SHP77 (cell line): ENCODE data around the gene ANKS1A.
A peak's percentile ranks its signal among the peaks of the same experiment; 100 is the strongest.
"Not testable (repeated sequence)": the region's sequence is repeated elsewhere in the genome, so short reads cannot be mapped to it uniquely, and the experiment has no call there.

Experiments
- DNase-seq, 2 experiments: peaks; one replicate each; lab custom pipeline; 2025; lab: John Stamatoyannopoulos, UW

The ANKS1A gene

DNA sequence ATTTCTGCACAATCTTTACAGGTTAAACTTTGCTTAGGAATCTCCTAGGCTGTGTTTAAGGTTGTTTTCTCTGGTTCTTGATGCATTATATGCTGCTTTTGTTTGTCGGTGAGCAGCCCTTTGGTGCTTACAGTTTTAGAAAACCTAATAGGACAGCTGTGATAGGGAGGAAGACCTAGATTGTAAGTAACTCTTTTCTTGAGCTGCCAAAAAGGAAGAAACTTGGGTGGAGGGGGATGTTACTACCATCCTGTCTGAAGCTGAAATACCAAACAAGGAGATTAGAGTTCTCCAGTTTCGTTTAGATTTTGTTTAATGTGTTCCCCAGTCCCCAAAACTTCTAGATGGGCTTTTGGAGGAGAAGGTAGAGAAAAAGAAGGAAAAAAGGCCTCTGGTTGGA lies 72.0 kb downstream of the ANKS1A start:
- no peak for DNase-seq

DNA sequence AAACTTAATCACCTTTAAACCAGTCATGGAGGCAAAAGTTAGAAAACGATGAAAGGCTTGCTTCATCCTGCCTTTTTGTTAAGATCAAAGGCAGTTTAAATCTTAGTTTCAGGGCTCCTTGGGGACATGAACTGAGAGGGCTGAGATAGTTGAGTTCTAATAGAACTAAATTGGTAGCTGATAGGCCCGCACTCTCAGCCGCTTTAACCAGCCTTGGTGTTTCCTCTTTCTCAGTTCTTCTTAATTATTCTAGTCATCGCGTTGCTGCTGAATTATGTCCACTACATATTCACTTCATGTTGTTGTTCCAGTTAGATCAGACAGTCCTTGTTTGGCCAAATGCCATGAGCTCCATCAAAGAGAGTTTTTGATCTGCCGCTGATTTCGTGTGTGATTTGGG lies 72.5 kb downstream of the ANKS1A start:
- no peak for DNase-seq

DNA sequence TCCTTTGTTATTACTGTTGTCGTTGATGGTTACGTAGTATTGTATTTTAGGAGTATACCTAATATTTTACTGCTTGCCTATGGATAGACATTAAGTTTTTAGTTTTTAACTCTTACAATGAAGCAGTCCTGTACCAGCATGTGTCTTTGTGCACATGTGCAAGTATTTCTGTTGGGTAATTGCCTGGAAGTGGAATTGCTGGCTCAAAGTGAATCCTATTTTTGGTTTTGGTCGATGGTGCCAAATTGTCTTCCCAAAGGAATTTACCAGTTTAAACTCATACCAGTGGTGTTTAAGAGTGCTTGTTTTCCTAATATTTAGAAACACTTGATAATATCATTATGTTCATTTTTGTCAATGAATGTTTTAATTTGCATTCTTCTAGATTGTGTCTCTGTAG lies 75.5 kb downstream of the ANKS1A start:
- DNase-seq = no peak

DNA sequence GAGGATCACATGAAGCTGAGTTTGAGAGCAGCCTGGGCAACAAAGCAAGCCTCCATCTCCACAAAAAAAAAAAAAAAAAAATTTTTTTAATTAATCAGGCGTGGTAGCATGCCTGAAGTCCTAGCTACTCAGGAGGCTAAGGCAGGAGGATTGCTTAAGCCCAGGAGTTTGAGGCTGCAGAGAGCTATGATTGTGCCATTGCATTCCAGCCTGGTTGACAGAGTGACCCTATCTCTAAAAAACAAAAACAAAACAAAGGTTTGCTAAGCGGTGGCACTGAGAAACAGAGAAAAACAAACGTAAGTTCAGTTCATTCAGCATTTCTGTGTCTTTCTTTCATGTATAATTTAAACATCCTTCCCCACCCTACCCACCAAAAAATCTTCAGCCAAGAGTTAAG lies 78.4 kb downstream of the ANKS1A start:
- no peak for DNase-seq

DNA sequence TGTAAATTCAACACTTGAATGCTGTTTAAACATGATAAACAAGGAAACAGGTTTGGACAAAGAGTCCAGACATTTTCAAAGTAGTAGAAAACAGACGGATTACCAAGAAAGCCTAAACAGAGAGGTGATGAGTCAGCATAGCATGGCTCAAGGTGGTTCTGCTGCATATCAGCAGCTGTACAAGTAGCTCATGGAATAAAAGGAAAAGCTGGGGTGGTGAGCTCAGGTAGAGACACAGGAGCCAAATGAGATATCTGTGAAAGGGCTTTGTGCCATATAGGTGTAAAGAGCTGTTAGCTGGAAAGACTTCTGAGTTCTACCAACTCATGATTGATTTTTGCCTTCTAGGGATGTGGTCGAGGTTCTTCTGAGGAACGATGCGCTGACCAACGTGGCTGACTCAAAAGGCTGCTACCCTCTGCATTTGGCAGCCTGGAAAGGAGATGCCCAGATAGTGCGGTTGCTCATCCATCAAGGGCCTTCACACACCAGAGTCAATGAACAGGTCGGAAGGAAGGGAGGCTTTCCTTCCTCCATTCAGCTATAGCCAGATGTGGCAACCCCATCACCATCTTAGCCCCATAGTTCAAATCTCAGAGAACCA lies 80.7 kb downstream of the ANKS1A start:
- no peak for DNase-seq

DNA sequence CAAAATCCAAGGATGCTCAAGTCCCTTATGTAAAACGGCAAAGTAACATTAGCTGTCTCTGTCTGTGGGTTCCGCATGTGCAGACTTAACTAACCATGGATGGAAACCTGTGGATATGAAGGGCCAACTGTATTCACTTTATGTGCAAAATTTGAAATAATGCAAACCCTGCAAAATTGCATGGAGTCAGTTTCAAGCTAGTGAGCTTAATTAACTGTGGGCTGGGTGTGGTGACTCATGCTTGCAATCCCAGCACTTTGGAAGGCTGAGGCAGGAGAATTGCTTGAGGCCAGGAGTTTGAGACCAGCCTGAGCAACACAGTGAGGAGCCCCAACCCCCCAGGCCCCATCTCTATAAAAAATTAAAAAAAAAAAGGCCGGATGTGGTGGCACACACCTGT lies 81.4 kb downstream of the ANKS1A start:
- DNase-seq = no peak

- no peak for DNase-seq
These were observed 81.9 kb downstream of the ANKS1A start for GRCh38 chr6:34970957-34971356.

GRCh38 chr6:34973547-34974248 lies 84.6 kb downstream of the ANKS1A start:
- no peak for DNase-seq

- no peak for DNase-seq
These were observed 85.2 kb downstream of the ANKS1A start for GRCh38 chr6:34974249-34974642.

GRCh38 chr6:34976239-34976638 lies 87.2 kb downstream of the ANKS1A start:
- no peak for DNase-seq

- no peak for DNase-seq
These were observed 90.2 kb downstream of the ANKS1A start for GRCh38 chr6:34979218-34979617.

DNA sequence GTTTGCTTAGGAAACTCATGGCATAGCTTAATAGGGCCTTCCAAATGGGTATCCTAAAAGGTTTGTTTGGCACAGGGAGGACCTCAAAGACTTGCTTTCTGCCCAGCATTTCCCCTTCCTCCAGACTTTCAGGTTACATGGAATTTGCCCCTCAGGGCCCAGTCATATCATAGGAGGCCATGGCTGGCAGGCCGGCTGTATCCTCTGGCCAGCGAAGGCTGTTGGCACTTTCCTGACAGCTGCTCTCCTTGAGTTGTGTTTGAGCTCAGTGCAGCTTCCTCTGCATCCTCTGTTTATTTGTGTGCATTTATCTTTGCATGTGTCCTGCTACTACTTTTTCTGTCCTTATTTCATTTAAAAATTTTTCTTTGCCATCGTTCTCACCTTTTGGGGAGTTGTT lies 90.9 kb downstream of the ANKS1A start:
- no peak for DNase-seq

DNA sequence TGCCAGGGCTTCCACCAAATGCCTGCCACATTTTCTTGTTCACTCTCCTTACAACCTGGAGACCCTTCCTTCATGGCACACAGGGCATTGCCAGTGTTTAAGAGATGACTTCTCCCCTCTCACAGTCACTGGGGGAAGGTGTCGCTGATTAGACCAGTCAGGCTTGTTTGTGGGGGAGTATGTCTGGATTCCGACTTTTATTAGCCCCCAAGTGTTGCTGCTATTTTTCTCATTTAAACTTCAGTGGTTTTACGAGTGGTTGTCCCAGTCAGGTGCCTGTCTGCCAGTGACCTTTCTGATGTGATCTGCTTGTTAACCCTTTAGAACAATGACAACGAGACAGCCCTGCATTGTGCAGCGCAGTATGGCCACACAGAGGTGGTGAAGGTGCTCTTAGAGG lies 92.3 kb downstream of the ANKS1A start:
- no peak for DNase-seq

- DNase-seq = no peak
These were observed 92.9 kb downstream of the ANKS1A start for GRCh38 chr6:34981951-34982350.

GRCh38 chr6:34982424-34982852 lies 93.4 kb downstream of the ANKS1A start:
- no peak for DNase-seq

- DNase-seq = no peak
These were observed 95.4 kb downstream of the ANKS1A start for GRCh38 chr6:34984416-34984815.

DNA sequence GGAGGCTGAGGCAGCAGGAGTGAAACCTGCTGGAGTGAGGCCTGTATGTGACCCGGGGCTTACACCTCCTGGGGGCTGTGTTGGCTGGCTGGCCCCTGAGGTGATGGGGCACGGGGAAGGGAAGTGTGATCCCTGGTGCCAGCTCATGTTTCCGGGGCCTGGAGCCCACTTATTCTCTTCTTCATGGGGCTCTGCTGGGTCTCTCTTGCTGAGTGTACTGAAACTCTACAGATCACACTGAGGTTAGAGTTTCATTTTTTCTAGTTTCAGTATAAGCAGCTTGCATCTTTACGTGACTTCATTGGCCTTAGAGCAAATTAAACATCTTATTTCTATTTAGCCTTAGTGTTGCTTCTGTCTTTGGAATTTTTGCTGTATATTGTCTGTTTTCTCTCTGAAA lies 96.2 kb downstream of the ANKS1A start:
- DNase-seq = no peak

GRCh38 chr6:34986845-34987246 lies 97.8 kb downstream of the ANKS1A start:
- peak; percentile 21 to 82 for DNase-seq

GRCh38 chr6:34987506-34987905 lies 98.5 kb downstream of the ANKS1A start:
- DNase-seq = no peak

- no peak for DNase-seq
These were observed 102.0 kb downstream of the ANKS1A start for GRCh38 chr6:34990971-34991560.

DNA sequence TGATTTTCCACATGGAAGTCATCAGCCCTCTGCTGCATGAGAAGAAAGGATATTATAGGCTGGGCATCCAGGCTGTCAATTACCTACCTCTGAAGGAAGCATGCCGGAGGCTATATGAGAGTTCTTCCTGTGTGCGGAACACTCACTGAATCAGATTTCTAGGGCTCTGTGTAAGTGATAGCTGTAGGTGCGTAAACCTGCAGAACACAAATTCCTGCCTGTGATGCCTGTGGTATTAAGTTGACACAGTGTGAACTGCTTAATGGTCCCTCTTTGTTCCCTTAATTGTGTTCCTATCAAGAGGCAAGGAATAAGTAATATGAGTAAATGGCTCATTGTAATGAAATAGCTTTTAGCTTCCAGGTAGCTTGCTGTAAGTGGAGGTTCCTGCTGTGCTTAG lies 103.3 kb downstream of the ANKS1A start:
- DNase-seq = no peak

DNA sequence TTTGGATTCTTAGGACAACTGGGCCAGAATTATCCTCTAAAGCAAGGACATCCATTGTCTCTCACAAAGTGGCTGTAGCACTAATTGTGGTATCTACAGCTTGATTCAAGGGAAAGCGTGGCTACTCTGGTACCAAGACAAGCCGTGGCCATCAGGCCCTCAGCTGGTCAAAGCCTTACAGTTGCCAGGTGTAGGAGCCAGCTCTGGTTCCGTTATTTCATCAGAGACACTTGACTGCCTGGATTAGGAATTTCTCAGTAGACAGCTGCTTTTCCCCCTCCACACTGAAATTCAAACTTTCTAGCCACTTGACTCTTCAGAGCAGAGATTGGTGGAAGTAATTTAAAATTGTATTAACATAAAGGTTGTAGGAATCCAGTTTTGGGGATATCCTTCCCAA lies 104.2 kb downstream of the ANKS1A start:
- no peak for DNase-seq

DNA sequence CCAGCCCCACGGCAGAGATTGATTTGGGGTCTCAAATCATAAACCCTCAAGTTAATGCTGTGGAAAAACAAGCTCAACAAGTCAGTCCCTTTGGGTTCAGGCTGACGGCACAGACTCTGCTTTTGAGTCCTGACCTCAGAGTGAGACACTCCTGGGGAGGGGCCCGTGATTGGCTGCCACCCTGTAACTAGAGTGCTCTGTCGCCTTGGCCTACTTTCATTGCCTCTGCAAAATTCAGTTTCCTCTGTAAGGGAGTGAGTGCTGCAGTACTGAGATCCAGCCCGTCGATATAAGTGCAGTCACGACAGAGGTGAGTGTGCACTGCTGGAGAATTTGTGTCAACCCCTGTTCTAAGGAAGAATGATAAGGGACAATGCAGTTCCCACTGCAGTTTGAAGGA lies 105.6 kb downstream of the ANKS1A start:
- DNase-seq = no peak

DNA sequence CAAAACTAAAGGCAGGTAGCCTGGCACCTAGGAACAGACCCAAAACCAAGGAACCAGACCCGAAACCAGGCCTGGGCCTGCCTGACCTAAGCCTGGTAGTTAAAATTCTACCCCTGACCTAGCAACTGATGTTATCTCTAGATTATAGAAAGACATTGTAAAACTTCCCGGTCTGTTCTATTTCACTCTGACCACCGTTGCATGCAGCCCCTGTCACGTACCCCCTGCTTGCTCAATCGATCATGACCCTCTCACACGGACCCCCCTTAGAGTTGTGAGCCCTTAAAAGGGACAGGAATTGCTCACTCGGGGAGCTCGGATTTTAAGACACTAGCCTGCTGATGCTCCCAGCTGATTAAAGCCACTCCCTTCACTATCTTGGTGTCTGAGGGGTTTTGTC lies 109.4 kb downstream of the ANKS1A start:
- not testable (repeated sequence) for DNase-seq
